GM19372 (cell line): ENCODE data around the gene TAC4.

ENCODE experiments used
- ATAC-seq: cut with Tn5 transposase; IDR thresholded peaks from one replicate; pipeline ENCODE4 v1.9.1; 2021; ENCODE audit warnings: mild to moderate bottlenecking, low read depth, moderate library complexity; ENCODE audit not compliant: unreplicated experiment

TAC4 gene

GRCh38 chr17:49817993-49818392 lies 29.9 kb downstream of the TAC4 start:
- ATAC-seq, result no peak

- no peak for ATAC-seq
These were observed 32.0 kb downstream of the TAC4 start for GRCh38 chr17:49815761-49816281.

- no peak for ATAC-seq
These were observed 32.9 kb downstream of the TAC4 start for GRCh38 chr17:49814781-49815529.

- no peak for ATAC-seq
These were observed 38.8 kb downstream of the TAC4 start for GRCh38 chr17:49809056-49809455.

- ATAC-seq, result no peak
These were observed 49.1 kb downstream of the TAC4 start for GRCh38 chr17:49798738-49799137.

GRCh38 chr17:49798182-49798581 lies 49.7 kb downstream of the TAC4 start:
- no peak for ATAC-seq

GRCh38 chr17:49795372-49795771 lies 52.5 kb downstream of the TAC4 start:
- ATAC-seq, result no peak

GRCh38 chr17:49793309-49793708 lies 54.6 kb downstream of the TAC4 start:
- no peak for ATAC-seq

GRCh38 chr17:49789243-49789578 lies 58.7 kb downstream of the TAC4 start:
- ATAC-seq, result no peak

- ATAC-seq, result peak; percentile 92
These were observed 59.2 kb downstream of the TAC4 start, which contains the start of gene KAT7 for GRCh38 chr17:49788478-49789242. TSS of gene KAT7 (plus strand) at chr17:49788681. CDS start at chr17:49788835, 154 bp downstream.
